AG04449 (cell line): Measurements from ENCODE around the gene CCDC87.

ENCODE experiments used
- CTCF ChIA-PET: fragments of 350-600 bp; formaldehyde crosslinking; extraction: SDS; loops from one replicate; lab custom pipeline; 2021; ENCODE audit warnings: antibody characterized with exemption; lab: Yijun Ruan, JAX
- POLR2A ChIA-PET: fragments of 400-600, 350-600 bp; formaldehyde crosslinking; extraction: SDS; loops from one replicate; lab custom pipeline; 2020; ENCODE audit warnings: antibody characterized with exemption, inconsistent platforms; lab: Yijun Ruan, JAX
- DNase-seq: peaks from one replicate; pipeline ENCODE4 v3.0.0-alpha.2; 2010; ENCODE audit warnings: low read depth, low spot score
- H3K4me3 ChIP-seq: 2 replicates; pipeline ENCODE4 v1.5.1; 2011; ENCODE audit warnings: low read depth, mild to moderate bottlenecking, control low read depth, low read length
- CTCF ChIP-seq: IDR thresholded peaks from one replicate; pipeline ENCODE4 v1.5.1; 2011; ENCODE audit warnings: mild to moderate bottlenecking, moderate library complexity, low read length, control low read depth, inconsistent platforms; ENCODE audit not compliant: insufficient read depth; ENCODE audit errors: missing control alignments

Gene CCDC87

DNA sequence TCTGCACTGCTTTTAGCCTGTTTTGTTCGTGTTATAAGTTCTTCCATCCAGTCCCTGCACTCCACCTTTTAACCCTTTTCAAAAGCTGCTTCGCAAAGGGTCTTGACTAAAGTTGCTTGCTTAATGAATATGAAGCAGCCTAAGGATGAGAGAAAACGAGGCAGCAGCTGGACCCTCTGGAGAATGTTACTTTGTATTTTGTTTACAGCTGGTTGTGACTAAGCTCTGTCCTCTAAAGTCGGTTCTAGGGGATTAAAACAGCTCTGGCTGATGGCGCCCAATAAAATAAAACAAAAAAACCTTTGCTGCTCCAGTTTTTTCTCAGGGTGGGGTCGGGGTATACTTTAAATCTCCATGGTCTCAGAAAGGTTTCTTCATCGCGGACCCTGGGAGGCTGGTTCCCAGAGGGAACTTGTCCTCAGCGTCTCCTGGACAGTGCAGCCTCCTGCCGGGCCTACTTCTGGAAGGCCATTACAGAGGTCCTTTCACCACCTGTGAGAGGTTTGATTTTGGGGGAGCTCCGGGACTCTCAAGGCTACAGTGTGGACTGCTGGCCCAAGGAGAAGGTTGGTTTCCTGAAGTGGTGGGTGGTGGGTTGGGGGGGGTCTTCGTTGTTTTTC lies 44.8 kb upstream of the CCDC87 start:
- no peak for DNase-seq
- TF ChIP-seq CTCF = no peak
- ChIA-PET POLR2A (interaction anchor here (0.6 to 2.7 kb wide), 11 partner anchors 8 to 325 kb away, joined by 3 to 37 read pairs (median 4); partner anchors contain the start of gene RBM14), CTCF (interaction anchor here (0.8 to 1.8 kb wide), 5 partner anchors 9 to 251 kb away, joined by 3 to 6 read pairs (median 5); partner anchors contain the start of genes CCDC87 and CCS)
- peak overlapping the region; percentile 60 for H3K4me3 ChIP-seq

DNA sequence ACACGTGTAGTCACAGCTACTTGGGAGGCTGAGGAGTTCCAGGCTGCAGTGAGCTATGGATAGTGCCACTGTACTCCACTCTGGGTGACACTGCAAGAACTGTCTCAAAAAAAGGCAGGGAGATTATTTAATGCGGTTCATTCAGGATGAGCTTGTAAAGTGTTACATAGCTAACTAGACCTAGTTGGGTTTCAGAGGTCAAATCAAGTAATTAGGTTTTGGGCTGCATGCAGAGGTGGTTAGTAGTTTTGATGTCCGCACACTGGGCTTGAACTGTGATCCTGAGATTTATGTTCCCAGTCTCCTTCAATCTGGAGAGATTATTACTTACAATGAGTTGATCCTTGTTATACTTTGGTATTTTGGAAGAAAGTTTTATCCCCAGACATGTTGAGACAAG lies 43.5 kb upstream of the CCDC87 start:
- H3K4me3 ChIP-seq = no peak overlapping the region
- ChIA-PET CTCF (no interaction called here), POLR2A (interaction anchor here (0.8 kb wide), 1 partner anchor 20 kb away, joined by 3 read pairs; the partner anchor contains the start of gene RBM14)
- no peak for DNase-seq
- no peak for TF ChIP-seq CTCF

DNA sequence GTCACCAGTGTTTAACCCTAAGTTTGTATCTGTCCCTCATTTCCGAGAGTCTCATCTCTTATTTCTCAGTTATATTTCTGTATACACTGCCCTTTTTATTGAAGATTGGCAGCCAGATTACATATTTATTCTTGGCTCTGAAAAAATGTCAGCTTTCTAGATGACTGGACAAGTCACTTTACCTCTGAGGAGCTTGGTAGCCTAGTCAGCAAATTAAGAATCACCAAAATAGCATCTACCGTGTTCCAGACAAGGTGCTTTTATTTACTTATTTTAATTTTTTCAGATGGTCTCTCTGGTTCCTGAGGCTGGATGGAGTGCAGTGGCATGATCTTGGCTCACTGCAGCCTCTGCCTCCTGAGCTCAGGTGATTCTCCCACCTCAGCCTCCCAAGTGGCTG lies 40.1 kb upstream of the CCDC87 start:
- no peak for TF ChIP-seq CTCF
- POLR2A ChIA-PET = interaction anchor here (0.8 kb wide), 1 partner anchor 9 kb away, joined by 3 read pairs; no protein-coding TSS in a partner anchor
- CTCF ChIA-PET = interaction anchor here (1.3 kb wide), 1 partner anchor 16 kb away, joined by 3 read pairs; no protein-coding TSS in a partner anchor
- DNase-seq = no peak
- H3K4me3 ChIP-seq = no peak overlapping the region

DNA sequence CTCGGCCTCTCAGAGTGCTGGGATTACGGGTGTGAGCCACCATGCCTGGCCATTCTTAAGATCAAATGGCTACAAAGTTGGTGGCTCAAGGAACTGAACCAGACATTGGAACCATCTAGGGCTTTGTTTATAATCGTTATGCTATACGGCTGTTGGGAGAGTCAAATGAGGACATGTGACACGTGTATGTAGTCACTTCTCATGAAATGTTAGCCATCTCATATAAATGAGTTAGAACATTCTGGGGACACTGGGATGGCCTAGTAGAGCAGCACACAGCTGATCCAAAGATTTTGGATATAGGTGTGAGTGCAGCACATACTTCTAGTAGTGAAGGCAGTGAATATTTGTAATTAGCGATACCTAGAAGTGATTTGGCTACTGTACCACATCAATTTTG lies 39.0 kb upstream of the CCDC87 start:
- ChIA-PET POLR2A (interaction anchor here (0.7 kb wide), 1 partner anchor 142 kb away, joined by 3 read pairs; no protein-coding TSS in a partner anchor), CTCF (interaction anchor here (1.3 kb wide), 1 partner anchor 14 kb away, joined by 3 read pairs; no protein-coding TSS in a partner anchor)
- H3K4me3 ChIP-seq = no peak overlapping the region
- no peak for TF ChIP-seq CTCF
- DNase-seq = no peak

DNA sequence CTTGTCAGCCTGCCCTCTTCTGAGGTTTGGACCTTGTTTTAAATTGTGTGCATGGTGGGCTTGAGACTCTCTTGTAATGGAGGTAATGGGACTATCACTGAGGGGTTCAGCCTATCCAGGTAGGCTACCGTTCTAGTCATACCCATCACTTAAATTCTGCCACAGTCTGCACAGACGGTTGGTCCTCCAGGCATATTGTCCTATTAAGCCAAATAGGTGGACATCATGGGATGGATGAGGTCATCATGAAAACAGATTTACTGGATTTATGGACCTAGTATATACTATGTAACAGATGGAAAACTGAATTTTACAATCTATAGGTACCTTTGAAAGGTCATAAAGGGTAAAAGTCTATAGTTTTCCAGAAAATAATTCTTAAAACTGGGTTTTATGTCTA lies 36.5 kb upstream of the CCDC87 start:
- no peak for TF ChIP-seq CTCF
- no peak for DNase-seq
- CTCF ChIA-PET = interaction anchor here (1.5 to 1.8 kb wide), 2 partner anchors 10 to 51 kb away, joined by 3 to 5 read pairs; no protein-coding TSS in a partner anchor
- POLR2A ChIA-PET = interaction anchor here (1.2 to 2.8 kb wide), 2 partner anchors 9 to 12 kb away, joined by 6 to 15 read pairs; partner anchors contain the start of genes RBM14 and RBM4
- no peak overlapping the region for H3K4me3 ChIP-seq

DNA sequence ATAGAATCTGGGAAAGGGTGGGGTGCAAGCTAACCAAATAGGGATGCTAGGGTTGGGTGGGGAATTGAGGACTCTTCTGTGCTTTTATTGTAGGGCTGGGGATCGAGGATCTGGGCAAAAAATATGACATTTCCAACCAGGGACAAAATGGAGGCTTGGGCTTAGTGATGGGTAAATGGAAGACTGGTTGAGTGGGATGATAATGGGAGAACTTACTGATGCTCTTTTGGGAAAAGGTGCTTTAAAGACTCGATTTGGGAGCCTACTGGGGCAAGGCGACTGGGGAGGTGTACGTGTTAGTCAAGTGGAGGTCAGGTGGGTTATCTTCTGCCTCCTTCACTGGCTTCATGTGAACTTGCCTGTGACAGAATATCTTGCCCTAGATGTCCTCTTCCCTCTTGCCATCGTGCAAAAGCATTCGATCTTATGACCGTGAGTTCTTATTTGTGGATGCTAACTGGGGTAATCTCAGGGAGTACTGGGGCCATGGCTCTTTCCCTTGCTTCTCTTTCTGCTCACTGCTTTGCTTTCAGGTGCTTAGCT lies 35.3 kb upstream of the CCDC87 start:
- H3K4me3 ChIP-seq = no peak overlapping the region
- ChIA-PET POLR2A (interaction anchor here (2.8 kb wide), 1 partner anchor 11 kb away, joined by 15 read pairs; the partner anchor contains the start of gene RBM14), CTCF (interaction anchor here (1.2 to 1.8 kb wide), 2 partner anchors 10 to 50 kb away, joined by 5 read pairs; partner anchors contain the start of gene RBM4)
- no peak for DNase-seq
- TF ChIP-seq CTCF = no peak
